GM12874 (cell line): ENCODE results near the gene SLC17A3.

Source experiments
- TF ChIP-seq, protein P1 (sequence below): IDR thresholded peaks from 2 replicates; pipeline ENCODE4 v1.5.1; 2011; ENCODE audit warnings: low read depth, mild to moderate bottlenecking, control low read depth, low read length, moderate library complexity; ENCODE audit not compliant: insufficient read depth

Gene SLC17A3

DNA sequence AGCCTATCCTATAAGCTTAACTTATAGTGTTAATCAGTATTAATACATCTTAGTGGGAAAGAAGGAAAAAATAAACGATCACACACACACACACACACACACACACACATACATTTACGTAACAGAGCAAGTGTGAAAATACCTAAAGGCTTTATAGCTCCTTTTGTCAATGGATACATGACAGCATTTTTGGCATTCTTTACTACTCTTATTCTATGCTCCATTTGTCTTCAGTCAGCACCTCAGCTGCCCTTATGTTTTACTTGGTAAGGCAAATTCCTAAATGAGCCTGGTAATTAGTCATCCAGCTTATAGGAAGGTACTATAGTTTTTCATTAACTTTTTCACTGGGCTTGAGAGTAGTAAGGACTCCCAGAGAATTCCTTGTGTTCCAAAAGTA is 25.1 kb upstream of the SLC17A3 start:
- TF ChIP-seq, protein P1, sequence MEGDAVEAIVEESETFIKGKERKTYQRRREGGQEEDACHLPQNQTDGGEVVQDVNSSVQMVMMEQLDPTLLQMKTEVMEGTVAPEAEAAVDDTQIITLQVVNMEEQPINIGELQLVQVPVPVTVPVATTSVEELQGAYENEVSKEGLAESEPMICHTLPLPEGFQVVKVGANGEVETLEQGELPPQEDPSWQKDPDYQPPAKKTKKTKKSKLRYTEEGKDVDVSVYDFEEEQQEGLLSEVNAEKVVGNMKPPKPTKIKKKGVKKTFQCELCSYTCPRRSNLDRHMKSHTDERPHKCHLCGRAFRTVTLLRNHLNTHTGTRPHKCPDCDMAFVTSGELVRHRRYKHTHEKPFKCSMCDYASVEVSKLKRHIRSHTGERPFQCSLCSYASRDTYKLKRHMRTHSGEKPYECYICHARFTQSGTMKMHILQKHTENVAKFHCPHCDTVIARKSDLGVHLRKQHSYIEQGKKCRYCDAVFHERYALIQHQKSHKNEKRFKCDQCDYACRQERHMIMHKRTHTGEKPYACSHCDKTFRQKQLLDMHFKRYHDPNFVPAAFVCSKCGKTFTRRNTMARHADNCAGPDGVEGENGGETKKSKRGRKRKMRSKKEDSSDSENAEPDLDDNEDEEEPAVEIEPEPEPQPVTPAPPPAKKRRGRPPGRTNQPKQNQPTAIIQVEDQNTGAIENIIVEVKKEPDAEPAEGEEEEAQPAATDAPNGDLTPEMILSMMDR, result no peak

DNA sequence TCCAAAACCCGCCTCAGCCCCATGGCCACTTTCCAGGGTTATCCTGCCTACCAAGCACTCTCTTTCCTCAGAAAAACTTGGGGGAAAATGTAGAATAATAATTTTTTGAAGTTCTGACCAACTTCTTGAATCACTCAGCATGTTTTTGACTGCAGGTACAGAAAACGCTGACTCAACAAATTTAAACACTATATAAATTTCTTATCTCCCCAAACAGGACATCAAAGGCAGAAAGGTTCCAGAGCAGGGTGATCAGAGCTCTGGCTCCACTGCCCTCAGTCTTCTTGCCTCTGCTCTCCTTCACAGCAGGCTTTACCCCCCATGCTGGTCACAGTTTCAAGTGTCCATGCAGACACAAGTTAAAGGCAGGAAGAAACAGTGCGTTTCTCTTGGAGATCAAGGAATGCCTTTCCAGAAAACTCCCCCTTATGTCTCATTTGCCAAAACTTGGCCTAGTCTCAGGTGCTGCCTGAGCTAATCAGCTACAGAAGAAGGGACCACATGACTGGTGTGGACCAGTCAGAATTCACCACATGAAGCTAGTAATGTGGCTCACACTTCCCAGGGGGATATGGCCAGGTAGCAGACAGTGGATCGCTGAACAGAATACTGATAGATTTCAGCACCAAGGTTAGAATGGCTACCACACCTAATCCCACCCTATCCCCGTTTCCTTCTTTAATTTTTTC is 24.4 kb upstream of the SLC17A3 start:
- TF ChIP-seq, protein P1, result no peak

DNA sequence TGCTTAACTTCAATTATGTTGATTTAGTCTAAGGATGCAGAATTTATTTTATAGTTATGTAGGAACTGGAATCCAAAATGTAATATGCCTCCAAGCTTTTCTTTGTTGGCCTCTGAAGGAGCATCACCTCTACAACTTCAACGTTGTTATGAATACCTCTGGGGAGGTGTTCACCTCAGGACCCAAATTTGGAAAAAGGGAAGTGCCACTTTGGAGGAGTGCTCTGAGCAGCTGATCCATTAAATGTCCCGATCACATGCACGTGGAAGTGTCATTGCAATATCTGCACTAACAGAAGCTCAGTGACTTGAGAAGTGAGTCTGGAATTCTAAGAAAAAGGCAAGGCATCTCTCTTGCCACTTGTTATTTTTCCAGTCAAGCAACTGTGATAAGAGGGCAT is 22.2 kb upstream of the SLC17A3 start:
- TF ChIP-seq, protein P1, result no peak

DNA sequence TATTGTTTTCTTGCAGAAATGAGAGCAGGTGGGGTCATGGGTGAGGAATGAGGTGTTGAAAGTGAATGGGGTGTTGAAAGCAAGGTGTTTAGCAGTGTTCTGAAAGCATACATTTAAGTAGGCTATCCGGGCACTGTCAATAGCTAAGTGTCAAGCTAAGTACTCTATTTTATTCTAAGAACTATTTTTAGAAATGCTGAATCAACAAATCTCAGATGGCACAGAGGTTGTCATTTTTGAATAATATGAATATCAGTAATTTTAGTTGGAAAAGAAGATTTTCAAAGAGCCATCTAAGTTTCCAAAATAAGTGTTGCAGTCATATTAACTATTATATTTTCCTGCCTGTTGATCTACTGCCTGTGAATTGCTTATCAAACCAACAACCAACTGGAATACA is 21.7 kb upstream of the SLC17A3 start:
- TF ChIP-seq, protein P1, result no peak

DNA sequence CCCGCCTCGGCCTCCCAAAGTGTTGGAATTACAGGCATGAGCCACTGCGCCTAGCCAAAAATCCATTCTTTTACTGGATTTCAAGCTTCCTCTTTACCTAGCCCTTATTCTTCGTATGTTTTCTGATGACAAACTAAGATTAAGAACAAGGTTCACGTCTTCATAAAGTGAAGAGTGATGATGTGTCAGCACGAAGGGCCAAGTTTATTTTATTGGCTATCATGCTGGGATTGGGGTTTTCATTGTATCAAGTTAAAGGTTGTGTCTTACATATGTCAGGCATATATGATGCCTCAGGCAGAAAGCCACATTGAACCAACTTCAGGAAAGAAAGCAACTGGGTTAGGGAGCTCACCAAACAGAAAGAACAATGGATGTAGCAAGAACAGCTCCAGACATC is 19.7 kb upstream of the SLC17A3 start:
- TF ChIP-seq, protein P1, result no peak

DNA sequence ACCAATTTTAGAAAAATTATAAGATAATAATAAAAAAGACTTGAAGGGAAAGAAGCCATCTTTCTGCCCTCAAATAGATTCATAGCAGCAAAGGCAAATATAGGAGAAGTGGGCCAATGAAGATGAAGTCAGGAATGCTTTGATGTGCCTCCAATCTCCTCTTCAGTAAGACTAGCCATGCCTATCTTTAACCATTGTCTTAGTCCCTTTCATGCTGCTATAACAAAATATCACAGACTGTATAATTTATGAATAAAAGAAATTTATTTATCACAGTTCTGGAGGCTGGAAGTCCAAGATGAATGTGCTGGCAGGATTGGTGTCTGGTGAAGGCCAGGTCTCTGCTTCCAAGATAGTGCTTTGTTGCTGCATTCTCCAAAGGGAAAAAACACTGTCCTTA is 18.8 kb upstream of the SLC17A3 start:
- TF ChIP-seq, protein P1, result no peak

DNA sequence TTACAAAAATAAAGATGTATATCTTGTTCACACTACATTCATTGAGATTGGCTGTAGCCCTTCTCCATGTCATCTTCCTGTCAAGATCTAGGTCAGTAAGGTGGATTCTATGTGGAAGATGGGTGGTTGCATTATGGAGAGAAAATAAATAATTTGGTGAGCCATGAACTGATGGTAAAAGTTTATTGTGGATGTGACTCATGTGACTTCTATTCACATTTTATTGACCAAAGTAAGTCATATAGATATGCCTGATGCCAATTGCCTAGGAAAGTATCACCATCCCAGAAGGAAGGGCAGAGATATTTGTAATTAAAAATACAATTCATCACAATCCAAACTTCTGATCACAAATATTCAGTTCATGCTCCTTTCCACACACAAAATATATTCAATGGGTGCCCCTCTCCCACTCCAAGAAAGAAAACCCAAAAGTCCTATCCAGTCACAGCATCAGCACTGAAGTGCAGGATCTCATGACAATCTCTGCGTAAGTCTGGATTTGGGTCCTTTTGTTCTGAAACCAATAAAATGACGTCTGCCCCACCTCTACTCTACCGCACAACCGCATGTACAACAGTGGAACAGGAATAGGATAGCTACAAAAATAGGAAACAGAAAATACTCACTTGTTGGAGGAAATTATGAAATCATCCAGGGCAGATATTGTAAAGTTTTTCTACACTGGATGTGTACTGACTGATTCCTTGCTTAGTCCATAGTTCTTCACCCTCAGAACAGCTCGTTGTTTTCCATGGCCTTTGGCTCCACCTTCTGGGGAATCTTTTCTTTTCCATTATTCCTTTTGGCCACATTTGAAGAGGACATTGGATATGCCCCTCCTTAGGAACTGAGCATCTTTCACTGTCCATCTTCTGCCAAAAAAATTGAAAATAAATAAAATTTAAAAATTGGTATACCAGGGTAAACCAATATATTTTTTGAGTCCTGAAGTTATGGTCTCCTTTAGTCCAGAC is 16.1 kb upstream of the SLC17A3 start:
- TF ChIP-seq, protein P1, result no peak
